VCaP (cell line): ENCODE results near the gene SCARB2.

Experiments used
- H3K27ac ChIP-seq: fragments of 450-650 bp; 2 replicates; pipeline ENCODE4 v1.5.1; 2017
- CTCF ChIP-seq: fragments of 450-650 bp; conservative IDR thresholded peaks from 2 replicates; pipeline ENCODE4 v1.5.1; 2017; ENCODE audit warnings: mild to moderate bottlenecking, moderate library complexity

Gene SCARB2

GRCh38 chr4:76175336-76175735 is 38.3 kb downstream of the SCARB2 start:
- TF ChIP-seq CTCF: no peak

GRCh38 chr4:76174216-76174615 is 39.4 kb downstream of the SCARB2 start:
- no peak overlapping the region for H3K27ac ChIP-seq
- TF ChIP-seq CTCF: no peak

More at GRCh38 chr4:76175336-76175735, 38.3 kb downstream of the SCARB2 start:
- H3K27ac ChIP-seq: no peak overlapping the region

GRCh38 chr4:76168688-76169087 is 44.9 kb downstream of the SCARB2 start:
- TF ChIP-seq CTCF: no peak
- H3K27ac ChIP-seq: no peak overlapping the region

GRCh38 chr4:76166480-76166879 is 47.1 kb downstream of the SCARB2 start:
- no peak for TF ChIP-seq CTCF
- no peak overlapping the region for H3K27ac ChIP-seq

GRCh38 chr4:76160355-76160754 is 53.3 kb downstream of the SCARB2 start:
- no peak overlapping the region for H3K27ac ChIP-seq
- TF ChIP-seq CTCF: no peak

GRCh38 chr4:76156635-76157034 is 57.0 kb downstream of the SCARB2 start:
- H3K27ac ChIP-seq: no peak overlapping the region
- no peak for TF ChIP-seq CTCF

GRCh38 chr4:76155979-76156378 is 57.6 kb downstream of the SCARB2 start:
- no peak overlapping the region for H3K27ac ChIP-seq
- no peak for TF ChIP-seq CTCF

- H3K27ac ChIP-seq: no peak overlapping the region
- TF ChIP-seq CTCF: no peak
Measured at GRCh38 chr4:76153356-76153755, 60.3 kb downstream of the SCARB2 start.
